Loucy (cell line): ENCODE measurements around the gene MYOF.

Source experiments
- EZH2phosphoT487 ChIP-seq: fragments of 200-600 bp; IDR thresholded peaks from 2 replicates; pipeline ENCODE4 v1.6.1; 2018; ENCODE audit warnings: antibody characterized with exemption, mild to moderate bottlenecking, moderate library complexity, borderline replicate concordance
- TF ChIP-seq, protein P1 (sequence below): fragments of 200-600 bp; sonication (generic); conservative IDR thresholded peaks from 2 replicates; pipeline ENCODE4 v1.5.1; 2014; ENCODE audit warnings: mild to moderate bottlenecking, antibody characterized with exemption, low read length

DNA sequence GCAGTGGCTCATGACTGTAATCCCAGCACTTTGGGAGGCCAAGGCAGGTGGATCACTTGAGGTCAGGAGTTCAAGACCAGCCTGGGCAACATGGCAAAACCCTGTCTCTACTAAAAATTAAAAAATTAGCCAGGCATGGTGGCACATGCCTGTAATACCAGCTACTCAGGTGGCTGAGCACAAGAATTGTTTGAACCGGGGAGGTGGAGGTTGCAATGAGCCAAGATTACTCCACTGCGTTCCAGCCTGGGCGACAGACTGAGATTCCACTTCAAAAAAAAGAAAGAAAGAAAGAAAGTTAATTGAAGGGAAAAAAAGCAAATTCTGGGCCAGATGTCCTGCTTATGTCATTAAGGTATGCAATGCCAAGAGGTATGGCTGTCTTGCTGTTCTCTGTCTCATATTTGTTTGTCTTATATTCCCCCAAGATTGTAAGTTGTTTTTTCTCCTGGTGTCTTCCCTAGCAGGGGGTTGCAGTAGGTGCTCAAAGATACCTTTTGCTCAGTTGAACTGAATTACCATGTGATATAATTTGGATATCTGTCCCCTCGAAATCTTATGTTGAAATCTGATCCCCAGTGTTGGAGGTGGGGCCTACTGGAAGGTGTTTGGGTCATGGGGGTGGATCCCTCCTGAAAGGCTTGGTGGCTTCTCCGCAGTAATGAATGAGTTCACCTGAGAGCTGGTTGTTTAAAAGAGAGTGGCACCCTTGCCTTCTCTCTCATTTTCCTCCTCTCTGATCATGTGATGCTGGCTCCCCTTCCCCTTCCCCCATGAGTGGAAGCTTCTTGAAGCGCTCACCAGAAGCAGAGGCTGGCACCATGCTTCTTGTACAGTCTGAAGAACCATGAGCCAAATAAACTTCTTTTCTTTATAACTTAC, 60.9 kb downstream of the MYOF start:
- TF ChIP-seq, protein P1, sequence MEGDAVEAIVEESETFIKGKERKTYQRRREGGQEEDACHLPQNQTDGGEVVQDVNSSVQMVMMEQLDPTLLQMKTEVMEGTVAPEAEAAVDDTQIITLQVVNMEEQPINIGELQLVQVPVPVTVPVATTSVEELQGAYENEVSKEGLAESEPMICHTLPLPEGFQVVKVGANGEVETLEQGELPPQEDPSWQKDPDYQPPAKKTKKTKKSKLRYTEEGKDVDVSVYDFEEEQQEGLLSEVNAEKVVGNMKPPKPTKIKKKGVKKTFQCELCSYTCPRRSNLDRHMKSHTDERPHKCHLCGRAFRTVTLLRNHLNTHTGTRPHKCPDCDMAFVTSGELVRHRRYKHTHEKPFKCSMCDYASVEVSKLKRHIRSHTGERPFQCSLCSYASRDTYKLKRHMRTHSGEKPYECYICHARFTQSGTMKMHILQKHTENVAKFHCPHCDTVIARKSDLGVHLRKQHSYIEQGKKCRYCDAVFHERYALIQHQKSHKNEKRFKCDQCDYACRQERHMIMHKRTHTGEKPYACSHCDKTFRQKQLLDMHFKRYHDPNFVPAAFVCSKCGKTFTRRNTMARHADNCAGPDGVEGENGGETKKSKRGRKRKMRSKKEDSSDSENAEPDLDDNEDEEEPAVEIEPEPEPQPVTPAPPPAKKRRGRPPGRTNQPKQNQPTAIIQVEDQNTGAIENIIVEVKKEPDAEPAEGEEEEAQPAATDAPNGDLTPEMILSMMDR = no peak
- TF ChIP-seq EZH2phosphoT487 = no peak
